ENCODE data around the gene GATB. TPM values are rescaled to one million over a fixed set of nuclear protein-coding genes. Genes with fewer than 3 reads are reported as not detected.

Gene GATB
- total RNA-seq: 13.5 TPM

DNA sequence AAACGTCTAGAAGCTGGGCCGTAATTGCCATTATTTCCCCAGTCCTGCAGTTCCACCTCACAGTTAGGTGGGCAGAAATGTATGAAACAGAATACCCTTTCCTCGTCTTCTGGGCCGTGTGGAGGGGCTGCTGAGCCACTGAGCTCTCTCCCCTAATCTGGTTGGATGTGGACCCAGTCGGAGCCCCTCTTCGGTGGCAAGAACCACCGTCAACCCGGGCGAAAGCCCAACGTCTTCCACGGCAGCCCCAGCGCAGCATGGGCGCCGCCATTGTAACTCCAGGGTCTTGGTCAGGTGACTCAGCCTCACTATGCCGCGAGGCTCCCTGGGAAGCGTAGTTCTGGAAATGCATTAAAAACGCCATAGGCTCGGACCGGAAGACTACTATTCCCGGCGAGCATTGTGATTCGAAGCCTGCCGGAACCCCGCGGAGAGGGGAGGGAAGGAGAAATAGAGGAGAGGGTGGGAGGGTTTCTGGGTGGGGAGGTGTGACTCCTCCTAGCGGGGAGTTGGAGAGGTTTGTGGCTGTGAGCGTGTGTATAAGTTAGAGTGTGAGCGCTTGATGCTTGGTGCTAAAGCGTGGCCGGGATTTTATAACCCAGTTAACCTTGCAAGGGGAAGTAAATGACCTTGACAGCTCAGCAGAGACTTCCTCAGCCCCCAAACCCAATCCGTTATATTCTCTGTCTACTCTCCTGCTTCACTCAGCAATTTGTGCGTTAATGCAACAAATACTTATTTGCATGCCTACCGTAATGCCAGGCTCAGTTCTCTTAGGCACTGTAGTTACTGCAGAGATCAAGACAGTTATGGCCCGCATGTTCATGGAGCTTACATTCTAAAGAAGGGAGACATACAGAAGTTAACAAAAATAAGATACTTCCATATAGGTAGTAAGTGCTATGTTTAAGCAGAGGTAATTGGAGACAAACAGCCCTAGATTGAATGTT lies at the start of gene GATB:
Gene GATB (minus strand): TSS at position 296 of the 950 bp plus-strand sequence. CDS start 25 bp downstream, at position 271.
- DNase-seq (ENCODE audit: low spot score): peak; percentile 96

DNA sequence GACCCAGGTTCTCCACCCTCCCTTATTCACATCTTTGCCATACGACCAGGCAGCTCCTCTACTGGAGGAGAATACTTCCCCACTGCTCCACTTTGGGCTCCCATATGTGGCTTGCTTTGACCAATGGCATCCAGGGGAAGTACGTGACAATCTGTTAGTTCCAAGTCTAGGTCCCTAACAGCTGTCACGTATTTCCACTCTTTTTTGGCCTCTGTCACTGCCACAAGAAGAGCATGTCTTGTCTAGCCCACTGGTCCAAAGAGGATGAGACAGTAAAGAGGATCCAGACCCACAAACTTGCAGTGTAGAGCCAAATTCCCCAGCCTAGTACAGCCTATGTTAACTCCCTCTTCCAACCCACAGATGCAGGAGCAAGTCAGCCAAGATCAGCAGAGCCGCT lies 49.7 kb upstream of the GATB start:
- no peak for DNase-seq (ENCODE audit: low spot score)

- no peak for DNase-seq (ENCODE audit: low spot score)
Observed at GRCh38 chr4:151809716-151810115, 48.9 kb upstream of the GATB start.

- DNase-seq (ENCODE audit: low spot score): no peak
Observed at GRCh38 chr4:151808542-151808941, 47.7 kb upstream of the GATB start.

DNA sequence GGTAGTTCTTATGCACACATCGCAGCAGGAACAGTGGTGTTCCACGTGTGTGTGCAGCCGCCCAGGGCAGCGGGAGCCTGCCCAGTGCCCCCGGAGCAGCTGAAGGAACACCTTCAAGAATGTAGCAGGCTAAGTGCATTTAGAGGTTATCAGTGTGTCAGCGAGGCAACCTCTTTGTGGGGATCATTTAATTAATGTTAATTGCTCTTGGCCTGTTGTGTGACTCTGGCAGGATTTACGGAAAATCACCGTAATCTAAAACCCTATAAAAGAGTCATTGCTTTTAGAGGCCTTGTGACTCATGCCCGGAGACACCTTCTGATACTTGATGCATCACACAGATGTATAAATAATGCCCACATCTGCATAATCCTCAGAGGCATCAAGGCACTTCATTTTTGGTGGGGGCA lies 47.3 kb upstream of the GATB start:
- no peak for DNase-seq (ENCODE audit: low spot score)

GRCh38 chr4:151807220-151807619 lies 46.4 kb upstream of the GATB start:
- DNase-seq (ENCODE audit: low spot score): no peak

GRCh38 chr4:151806511-151806927 lies 45.7 kb upstream of the GATB start:
- DNase-seq (ENCODE audit: low spot score): no peak

DNA sequence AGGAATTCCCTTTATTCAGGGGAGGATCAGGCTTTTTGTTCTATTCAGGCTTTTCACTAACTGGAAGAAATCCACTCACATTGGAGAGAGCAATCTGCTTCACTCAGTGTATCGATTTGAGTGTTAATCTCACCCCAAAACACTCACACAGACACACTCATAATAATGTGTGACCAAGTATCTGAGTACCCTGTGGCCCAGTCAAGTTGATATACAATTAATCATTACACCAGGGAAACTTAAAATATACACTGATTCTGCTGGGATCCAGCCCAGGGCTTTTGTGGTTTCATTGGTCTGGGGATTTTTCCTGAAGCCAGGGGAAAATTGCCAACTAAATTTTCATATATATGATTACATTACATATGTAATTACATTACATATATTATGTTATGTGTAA lies 44.0 kb upstream of the GATB start:
- no peak for DNase-seq (ENCODE audit: low spot score)

GRCh38 chr4:151804086-151804630 lies 43.4 kb upstream of the GATB start:
- no peak for DNase-seq (ENCODE audit: low spot score)

DNA sequence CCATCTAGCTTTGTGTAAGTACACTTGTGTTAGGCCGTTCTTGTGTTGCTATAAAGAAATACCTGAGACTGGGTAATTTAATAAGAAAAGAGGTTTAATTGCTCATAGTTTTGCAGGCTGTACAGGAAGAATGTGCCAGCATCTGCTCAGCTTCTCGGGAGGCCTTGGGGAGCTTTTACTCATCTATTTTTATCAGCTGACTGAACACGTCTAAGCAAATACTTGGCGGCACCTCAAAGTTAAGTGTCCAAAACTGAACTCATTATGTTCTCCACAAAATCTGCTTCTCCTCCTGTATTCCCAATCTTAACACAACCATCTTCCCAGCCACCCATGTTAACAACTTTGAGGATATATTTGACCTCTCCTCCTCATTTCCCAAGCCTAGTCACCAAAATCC lies 42.4 kb upstream of the GATB start:
- no peak for DNase-seq (ENCODE audit: low spot score)

DNA sequence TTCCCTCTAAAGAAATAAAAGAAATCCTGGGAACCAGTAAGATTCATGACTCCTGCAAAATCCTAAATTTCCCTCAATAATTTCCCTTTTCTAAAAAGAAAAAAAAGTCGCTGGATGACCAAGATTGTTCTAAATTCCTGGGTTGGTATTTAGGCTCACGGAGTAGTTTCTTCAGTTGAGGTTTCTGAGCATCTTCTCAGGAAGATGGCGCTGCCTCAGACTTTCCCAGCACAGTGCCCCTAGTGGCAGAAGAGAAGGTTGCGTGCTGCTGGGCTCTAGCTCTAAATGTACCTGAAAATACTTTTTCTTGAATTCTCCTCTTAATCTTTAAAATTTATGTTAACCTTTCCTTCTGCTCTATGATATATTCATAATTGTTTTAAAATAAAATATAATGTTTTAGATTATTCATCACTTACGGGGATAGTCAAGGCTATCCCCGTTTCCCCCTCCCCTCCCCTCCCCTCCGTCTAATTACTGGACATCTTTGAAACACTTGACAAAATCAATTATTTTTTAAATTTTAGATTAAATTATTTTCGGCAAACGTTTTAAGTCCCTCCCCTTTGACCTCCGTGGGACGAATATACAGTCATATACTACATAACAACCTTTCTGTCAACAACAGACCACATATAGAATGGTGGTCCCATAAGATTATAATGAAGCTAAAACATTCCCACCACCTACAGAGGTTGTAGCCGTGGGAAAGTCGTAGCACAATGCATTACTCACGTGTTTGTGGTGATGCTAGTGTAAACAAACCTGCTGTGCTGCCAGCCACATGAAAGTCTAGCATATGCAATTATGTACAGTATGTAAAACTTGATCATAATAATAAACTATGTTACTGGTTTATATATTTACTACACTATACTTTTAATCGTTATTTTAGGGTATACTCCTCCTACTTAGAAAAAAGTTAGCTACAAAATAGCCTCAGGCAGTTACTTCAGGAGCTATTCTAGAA lies 41.0 kb upstream of the GATB start:
- DNase-seq (ENCODE audit: low spot score): peak; percentile 16

DNA sequence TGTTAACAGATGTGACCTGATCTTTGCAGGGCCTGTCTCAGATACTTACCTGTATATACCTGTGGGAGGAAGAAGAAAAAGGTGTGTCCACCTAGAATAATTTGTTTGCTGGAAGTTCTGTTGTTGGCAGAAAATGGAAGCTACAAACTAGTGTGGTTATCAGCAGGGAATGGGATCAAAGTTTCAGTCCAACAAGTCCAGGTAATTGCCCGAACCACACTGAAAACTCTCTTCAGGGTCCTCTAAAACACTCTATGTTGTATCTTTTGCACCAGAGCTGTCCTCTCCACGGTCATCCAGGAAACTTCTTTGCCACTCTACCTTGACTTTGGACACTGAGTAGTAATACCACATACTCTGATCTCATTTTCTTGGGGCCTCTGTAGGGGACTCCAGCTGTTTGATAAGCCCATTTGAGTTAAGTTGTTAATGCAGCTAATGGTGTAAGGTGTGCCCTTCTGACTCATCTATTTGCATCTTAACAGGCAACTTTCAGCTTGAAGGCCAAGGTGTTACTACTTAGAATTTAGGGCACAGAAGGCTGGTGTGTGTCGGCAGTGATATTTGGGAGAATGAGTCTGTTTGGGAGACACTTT lies 38.7 kb upstream of the GATB start:
- no peak for DNase-seq (ENCODE audit: low spot score)

DNA sequence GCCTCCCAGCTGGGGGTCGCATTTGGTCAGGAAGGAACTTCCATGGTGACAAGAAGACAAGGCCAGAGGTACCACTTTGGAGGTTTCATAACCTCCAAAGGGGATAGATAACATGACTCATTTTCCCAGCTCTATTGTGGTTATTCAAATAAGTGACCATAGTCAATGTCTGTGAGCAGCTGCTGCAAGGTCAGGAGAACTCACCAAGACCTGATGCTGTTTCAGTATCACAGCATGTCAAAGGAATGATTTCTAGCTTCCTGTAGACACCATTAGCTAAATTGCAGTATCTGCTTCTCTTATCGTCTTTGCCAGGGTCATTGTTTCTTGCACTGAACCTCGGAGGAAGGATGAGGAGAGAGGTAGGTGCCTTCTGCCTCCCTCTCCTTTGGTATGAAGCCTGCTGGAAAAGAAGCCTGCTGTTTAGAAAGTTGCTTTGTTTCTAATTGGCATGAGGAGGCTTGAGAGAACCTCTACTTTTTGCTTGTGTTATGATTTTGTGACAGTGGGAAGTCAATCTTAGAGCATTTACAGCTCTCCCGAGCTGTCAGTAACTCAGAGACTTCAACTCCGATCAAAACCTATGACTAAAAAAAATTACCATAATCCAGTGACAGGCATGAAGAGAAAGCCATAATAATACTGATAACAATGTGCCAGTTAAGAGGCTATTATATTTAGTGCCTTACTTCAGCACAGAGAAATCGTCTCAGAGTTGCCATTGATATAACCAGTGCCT lies 38.0 kb upstream of the GATB start:
- DNase-seq (ENCODE audit: low spot score): no peak

DNA sequence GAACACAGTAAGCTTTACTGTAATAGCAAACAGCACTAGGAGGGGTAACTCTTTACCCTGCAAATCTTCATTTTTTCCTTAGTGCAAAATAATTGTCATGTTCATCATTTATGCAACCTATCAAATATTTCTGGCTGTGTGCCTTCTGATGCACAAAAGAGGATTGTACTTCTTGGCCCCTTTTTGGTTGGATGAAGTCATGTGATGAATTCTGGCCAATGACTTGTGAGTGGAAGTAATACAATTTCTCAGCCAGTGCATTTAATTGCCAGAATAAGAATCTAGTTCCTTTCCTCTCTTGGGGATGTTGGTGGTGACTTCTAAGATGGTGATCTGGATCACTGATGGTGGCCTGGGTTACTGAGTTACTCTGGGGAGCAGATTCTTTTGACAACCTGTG lies 37.0 kb upstream of the GATB start:
- DNase-seq (ENCODE audit: low spot score): no peak

DNA sequence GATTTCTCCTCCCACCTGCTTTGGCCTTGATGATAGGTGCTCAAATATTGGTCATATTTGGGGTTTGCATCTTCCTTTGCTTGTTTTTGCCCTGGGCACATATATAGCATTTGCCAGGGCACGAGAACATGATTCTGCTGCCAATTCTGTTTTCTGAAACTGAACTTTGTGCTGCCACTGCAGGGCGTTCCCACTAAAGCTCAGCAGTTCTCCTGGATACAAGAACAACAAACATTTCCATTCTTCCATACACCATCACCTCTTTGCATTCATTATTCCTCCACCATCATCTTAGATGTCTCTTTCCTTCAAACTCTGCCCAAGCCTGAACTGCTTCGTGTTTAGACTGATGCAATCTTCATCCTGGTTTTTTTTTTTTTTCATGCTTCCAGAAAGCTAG lies 36.3 kb upstream of the GATB start:
- DNase-seq (ENCODE audit: low spot score): peak; percentile 34

GRCh38 chr4:151796106-151796505 lies 35.3 kb upstream of the GATB start:
- no peak for DNase-seq (ENCODE audit: low spot score)

GRCh38 chr4:151792995-151793394 lies 32.2 kb upstream of the GATB start:
- DNase-seq (ENCODE audit: low spot score): no peak

- no peak for DNase-seq (ENCODE audit: low spot score)
Observed at GRCh38 chr4:151792530-151792929, 31.7 kb upstream of the GATB start.

DNA sequence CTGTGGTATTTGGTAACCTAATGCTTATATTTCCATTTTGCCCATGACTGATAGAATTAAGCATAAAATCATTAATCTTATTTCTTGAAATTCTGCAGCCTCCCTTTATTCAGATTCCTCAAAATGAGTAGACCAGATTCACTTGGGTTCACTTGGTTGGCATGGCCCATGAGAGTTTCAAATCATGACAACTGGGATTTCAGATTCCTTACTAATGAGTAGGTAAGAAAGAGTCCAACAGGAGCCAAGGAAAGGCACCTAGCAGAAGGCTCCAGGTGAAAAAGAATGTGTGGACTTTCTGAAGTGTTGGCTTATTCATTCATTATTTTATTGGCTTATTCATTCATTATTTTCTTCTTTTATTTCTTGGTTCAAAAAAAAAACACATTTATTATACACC lies 27.2 kb upstream of the GATB start:
- no peak for DNase-seq (ENCODE audit: low spot score)

- no peak for DNase-seq (ENCODE audit: low spot score)
Observed at GRCh38 chr4:151786158-151786495, 25.3 kb upstream of the GATB start.

GRCh38 chr4:151785484-151786157 lies 24.8 kb upstream of the GATB start:
- DNase-seq (ENCODE audit: low spot score): no peak

Data from mucosa of gallbladder (tissue), 1 donor.